GOT3 (cell line): Measurements from ENCODE around the gene DIS3L2.
"Not testable (repeated sequence)": the region's sequence is repeated elsewhere in the genome, so short reads cannot be mapped to it uniquely, and the experiment has no call there.

Experiments used
- DNase-seq: peaks from one replicate; lab custom pipeline; 2025; ENCODE audit warnings: mixed read lengths; lab: John Stamatoyannopoulos, UW

DIS3L2 gene

DNA sequence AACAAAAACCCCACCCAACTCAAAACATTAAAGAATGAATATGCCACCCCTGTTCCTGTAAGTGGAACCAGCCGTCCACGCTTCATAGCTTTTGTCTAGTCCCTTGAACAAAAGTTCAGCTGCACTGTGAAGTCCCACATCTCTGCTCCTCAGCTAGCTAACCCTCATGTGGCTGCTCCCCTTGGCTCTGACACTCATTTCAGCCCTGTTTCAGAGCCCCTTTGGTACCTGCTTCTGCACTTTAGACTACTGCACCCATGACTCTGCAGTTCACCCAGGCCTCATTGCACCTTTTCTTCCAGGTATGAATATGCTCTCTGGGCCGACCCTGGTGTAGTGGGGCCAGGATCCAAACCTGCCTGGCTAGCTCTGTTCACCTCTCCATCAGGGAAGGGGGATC is 155.3 kb downstream of the DIS3L2 start:
- DNase-seq, result no peak

DNA sequence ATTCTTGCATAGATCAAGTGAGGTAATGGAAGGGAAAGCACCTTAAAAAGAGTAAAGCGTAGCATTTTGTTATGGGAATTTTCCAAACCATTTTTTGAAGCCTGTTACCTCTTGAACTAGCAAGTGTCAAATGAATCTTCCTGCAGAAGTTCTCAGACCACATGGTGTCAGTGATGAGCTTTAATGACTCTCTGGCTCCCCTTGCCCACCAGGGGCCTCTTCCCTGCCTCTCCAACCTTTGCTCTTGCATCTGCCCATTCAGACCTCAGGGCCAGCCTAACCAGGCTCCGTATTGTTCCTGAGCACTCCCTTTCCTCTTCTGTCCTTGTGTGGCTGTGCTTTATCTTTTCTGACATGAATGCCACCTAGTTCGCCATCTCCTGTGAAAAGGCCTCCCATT is 155.9 kb downstream of the DIS3L2 start:
- no peak for DNase-seq

DNA sequence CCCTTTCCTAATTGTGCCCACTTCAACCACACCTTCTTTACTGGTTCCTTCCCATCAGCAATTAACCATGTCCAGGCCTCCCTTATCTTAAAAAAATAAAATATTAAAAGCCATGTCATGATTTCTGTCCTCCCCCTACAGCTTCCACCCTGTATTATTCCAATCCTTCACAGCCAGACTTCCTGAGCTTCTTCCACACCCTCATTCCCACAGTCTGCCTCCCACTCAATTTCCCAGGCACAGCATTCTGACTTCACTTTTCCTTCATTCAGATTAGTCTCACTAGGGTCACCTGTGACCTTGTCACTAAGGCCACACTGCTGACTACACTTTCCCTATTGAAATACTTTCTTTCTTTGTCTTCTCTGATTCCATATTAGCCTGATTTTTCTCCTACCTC is 159.4 kb downstream of the DIS3L2 start:
- no peak for DNase-seq

DNA sequence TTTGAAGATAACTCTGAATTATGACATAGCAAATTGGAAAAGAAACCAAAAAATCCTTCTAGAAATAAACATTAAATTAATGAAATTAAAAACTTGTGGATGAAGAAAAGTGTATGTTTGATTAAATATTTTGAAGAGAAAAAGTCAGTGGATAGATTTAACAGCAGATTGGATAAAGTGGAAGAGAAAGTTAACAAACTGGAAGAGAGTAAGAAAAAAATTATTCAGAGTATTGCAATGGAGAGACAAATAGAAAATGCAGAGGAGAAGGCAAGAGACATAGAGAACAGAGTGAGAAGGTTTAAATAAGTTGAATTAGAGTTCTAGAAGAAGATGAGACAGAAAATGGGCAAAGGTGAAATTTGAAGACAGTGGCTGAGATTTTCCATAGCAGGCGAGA is 162.8 kb downstream of the DIS3L2 start:
- DNase-seq, result no peak

- DNase-seq, result no peak
These were observed 165.0 kb downstream of the DIS3L2 start for GRCh38 chr2:232126301-232127099.

DNA sequence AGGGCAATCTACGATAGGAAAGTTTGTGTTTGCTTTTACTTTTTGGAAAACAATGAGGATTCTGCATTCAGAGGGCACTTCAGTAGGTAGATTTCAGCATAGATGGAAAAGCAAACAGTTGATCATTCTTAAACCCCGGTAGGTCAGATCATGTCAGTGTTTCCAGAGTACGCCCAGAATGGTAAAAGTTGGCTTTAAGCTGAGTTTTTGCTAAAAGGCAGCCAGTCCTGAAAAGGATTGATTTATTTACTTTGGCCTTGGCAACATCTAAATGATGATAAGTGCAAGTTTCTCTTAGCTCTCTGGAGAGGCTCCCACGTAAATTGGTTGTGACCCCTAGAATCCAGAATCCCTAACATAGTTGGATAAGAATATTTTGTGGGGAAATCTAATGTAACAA is 168.0 kb downstream of the DIS3L2 start:
- DNase-seq, result no peak

GRCh38 chr2:232132181-232132580 is 170.7 kb downstream of the DIS3L2 start:
- DNase-seq, result no peak

- DNase-seq, result no peak
These were observed 171.6 kb downstream of the DIS3L2 start for GRCh38 chr2:232133078-232133477.

DNA sequence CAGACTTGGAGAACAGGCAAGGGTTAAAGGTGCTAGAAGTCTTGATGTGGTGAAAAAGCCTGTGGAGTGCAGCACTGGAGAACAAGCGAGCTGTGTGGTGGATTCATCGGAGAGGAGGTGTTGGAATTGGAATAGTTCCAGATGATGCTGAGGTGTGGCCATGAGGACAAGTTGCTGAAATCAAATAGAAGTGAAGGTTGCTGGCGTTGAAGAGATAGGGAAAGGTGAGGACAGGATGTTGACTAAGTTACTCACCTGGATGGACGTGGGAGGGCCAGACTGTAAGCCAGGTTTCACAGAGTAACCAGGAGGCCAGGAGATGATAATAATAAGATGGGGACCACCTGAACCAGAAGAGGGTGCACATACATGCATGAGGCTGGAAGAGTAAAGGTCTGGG is 173.4 kb downstream of the DIS3L2 start:
- DNase-seq, result no peak

GRCh38 chr2:232137356-232138147 is 176.0 kb downstream of the DIS3L2 start:
- no peak for DNase-seq

- DNase-seq, result no peak
These were observed 176.9 kb downstream of the DIS3L2 start for GRCh38 chr2:232138441-232138840.

- DNase-seq, result no peak
These were observed 177.7 kb downstream of the DIS3L2 start for GRCh38 chr2:232139171-232139594.

GRCh38 chr2:232139786-232140562 is 178.5 kb downstream of the DIS3L2 start:
- DNase-seq, result no peak

GRCh38 chr2:232141591-232141990 is 180.1 kb downstream of the DIS3L2 start:
- DNase-seq, result no peak

DNA sequence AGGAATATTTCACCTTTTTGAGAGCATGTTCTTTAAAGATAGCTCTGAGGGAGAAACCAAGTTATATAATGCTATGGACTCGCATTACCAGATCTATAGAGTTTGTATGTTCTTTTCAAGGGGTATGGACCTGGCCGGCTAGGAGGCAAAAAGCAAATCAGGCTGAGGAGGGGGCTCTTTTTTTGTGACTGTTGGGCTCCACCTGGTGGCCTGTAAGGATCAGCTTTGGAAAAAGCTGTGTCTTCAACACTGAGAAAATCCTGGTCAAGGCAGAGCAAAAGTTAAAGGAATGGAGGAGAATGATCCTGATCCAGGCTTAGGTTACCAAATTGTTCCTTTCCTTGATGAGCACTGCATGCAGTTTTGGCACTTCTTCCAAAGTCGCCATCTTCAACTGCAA is 180.5 kb downstream of the DIS3L2 start:
- no peak for DNase-seq

GRCh38 chr2:232142502-232142901 is 181.0 kb downstream of the DIS3L2 start:
- DNase-seq, result no peak

DNA sequence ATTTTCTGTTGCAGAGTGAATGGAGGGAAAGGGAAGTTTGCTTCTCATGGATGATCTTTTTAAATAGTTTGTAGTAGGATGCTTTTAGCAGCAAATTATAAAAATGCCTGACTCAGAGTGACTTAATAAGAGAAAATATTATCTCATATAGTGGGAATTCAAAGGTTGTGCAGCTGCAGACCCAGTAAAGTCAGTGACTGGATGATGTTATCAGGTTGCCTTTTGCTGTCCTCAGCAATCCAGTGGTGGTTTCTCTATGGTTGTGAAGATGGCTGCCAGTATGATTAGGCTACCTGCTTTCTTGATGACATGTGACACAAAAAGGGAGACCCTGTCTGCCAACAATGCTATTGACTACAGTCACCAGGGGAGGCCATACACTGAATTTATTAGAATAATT is 184.8 kb downstream of the DIS3L2 start:
- DNase-seq, result no peak

GRCh38 chr2:232147440-232148077 is 186.0 kb downstream of the DIS3L2 start:
- no peak for DNase-seq

- DNase-seq, result no peak
These were observed 200.7 kb downstream of the DIS3L2 start for GRCh38 chr2:232162187-232162586.

GRCh38 chr2:232170396-232170795 is 208.9 kb downstream of the DIS3L2 start:
- DNase-seq, result no peak

GRCh38 chr2:232174662-232175061 is 213.1 kb downstream of the DIS3L2 start:
- DNase-seq, result no peak

- not testable (repeated sequence) for DNase-seq
These were observed 215.1 kb downstream of the DIS3L2 start for GRCh38 chr2:232176587-232176986.
